H1 (cell line): ENCODE measurements around the gene SNTG2. TPM values are rescaled to one million over a fixed set of nuclear protein-coding genes. Genes with fewer than 3 reads are reported as not detected.

Experiments
- EGR1 ChIP-seq: IDR thresholded peaks from 2 replicates; pipeline ENCODE4 v1.6.1; 2011; ENCODE audit warnings: low read depth, low read length, borderline replicate concordance
- RAD21 ChIP-seq, 2 experiments: IDR thresholded peaks in 1 of 2; conservative IDR thresholded peaks in 1 of 2; 2 replicates each; pipeline ENCODE4 v1.6.1; 2011; ENCODE audit warnings: low read depth in 2 of 2, low read length in 2 of 2, improper control_type of control experiment in 1 of 2, inconsistent platforms in 1 of 2, mild to moderate bottlenecking in 1 of 2, moderate library complexity in 1 of 2
- polyA plus RNA-seq, 7 experiments: library from polyadenylated mRNA; depleted of rRNA in 3 of 7; stranded (reverse) in 5 of 7; unstranded in 2 of 7; fragments of >200 nt in 5 of 7; fragments of 200-250 nt in 2 of 7; gene quantifications; 1 replicate in 5 of 7; 2 replicates in 1 of 7; 4 replicates in 1 of 7; pipeline versions ENCODE4 v1.2.1 to v1.2.3, GENCODE V29; 2011 to 2013; ENCODE audit warnings: missing spikeins in 2 of 7, mixed read lengths in 2 of 7
- total RNA-seq: library from RNA; stranded (reverse); fragmentation: NEBNext Ultra II Directional; extraction: Animal tissue kit (Norgen Biotek cat#: 25700); gene quantifications from 2 replicates; pipeline ENCODE4 v1.2.1, GENCODE V29; 2021

Gene SNTG2
- total and polyA plus RNA-seq, 2 of the 8 experiments (the other 6 are each of a cell fraction or from before 2014, with no cell fraction given) = 6.6 to 18.1 TPM

DNA sequence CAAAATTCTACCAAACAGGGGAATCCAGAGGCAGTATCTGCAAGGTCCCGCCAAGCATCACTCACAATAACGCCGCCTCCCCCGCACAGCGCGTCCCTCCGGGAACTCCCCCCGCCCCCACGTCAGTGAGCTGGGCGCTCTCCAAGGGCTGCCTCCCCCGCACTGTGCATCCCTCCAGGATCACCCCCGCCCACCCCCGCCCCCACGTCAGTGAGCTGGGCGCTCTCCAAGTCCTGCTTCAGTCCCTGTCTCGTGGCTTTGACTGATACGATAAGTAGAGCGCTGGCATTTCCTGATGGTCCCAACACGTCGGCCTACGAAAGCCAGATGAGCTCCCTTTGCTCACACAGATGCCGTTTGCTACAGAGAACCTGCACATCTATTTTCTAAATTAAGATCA is 331.9 kb downstream of the SNTG2 start (continued):
- no peak for TF ChIP-seq RAD21 (IDR thresholded peaks at IDR 0.05 in 1 of 2, conservative IDR thresholded peaks at IDR 0.05 in 1 of 2; ENCODE audit: low read depth in 2 of 2, low read length in 2 of 2)
- TF ChIP-seq EGR1 = no peak
- TF ChIP-seq, all 59 proteins: peak for 0
